ENCODE results near the gene ZNF217.

Gene ZNF217

DNA sequence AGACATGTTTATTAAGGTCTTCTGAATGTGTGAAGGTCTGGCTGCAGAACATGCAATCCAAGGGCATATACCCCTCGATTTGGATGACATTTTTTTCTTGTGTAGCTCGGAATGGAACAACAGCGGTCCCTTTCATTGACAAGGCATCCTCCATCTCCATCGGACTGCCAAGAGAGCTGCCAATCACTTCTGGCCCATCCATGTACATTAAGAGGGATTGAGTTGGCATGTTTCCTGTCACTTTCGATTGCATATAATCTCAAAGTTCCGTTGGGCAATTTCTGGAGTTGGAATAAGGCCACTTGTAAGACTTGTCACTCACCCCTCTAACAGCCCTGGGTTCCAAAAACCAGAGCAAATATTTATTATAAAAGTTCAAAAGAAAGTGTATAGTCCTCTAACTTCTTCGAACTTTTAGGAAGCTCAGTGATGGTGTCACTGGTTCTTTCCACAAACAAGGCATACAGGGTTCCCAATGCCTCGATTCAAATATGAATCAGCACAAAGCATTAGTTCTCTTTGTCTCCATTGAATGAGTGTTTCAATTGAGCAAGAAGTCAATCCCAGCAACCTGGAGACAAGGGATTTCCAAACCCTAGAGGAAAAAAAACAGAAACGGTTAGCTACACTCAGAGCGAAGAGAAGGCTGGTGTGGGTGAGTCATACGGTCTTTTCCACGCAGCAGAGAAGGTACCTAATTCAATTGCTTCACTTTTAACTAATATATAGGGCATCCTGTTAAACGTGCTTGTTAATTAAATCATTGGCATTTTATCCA is 10.9 kb downstream of the ZNF217 start:
- DNase-seq (ENCODE audit: low read depth) = no peak

DNA sequence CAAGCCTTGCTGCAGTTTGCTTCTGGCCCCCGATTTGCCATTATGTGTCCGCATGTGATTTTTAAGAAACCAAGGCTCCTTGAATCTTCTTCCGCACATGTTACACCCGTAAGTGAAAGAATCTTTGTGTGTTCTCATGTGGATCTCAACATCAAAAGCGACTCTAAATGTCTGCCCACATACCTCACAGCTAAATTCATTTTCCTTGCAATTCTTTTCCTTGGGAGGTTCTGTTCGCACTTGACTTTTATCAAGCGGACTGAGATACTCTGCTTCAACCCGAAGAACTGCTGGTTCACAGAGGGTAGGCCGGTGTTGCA is 11.4 kb downstream of the ZNF217 start:
- DNase-seq (ENCODE audit: low read depth) = no peak

DNA sequence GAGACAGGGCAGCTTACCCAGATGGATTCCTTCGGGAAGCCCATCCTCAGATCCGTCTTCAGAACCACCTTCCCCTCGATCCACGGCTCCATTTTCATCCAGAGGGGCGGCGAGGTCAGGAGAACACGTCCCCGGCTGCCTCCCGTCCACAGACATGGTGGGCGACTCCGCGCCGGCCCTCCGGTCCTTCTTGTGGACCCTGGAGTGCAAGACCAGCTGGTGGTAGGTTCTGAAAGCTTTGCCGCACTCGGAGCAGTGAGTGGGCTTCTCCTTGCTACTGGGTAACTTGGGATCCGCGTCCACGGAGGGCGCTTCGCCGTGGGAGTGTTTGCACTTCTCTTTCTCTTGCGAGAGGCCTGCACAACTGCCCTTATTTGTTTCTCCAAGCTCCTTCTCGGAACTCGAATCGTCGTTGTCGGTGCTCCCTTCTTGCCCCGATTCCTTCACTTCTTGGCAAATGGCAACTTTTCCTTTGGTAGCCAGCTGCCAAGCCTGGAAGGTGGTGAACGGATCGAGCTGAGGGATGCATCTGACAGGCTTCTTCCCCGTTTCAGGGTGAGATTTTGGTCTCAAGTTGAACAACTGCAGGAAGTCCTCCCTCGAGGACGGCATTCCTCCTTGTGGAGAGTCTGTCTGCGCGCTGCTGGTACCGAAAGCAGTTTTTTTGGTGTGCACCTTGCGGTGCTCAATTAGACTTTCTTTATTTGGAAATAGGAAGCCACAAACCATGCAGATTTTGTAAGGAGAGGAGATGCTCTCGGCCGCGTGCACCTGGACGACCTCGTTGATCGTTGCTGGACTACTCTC is 12.0 kb downstream of the ZNF217 start:
- no peak for DNase-seq (ENCODE audit: low read depth)

DNA sequence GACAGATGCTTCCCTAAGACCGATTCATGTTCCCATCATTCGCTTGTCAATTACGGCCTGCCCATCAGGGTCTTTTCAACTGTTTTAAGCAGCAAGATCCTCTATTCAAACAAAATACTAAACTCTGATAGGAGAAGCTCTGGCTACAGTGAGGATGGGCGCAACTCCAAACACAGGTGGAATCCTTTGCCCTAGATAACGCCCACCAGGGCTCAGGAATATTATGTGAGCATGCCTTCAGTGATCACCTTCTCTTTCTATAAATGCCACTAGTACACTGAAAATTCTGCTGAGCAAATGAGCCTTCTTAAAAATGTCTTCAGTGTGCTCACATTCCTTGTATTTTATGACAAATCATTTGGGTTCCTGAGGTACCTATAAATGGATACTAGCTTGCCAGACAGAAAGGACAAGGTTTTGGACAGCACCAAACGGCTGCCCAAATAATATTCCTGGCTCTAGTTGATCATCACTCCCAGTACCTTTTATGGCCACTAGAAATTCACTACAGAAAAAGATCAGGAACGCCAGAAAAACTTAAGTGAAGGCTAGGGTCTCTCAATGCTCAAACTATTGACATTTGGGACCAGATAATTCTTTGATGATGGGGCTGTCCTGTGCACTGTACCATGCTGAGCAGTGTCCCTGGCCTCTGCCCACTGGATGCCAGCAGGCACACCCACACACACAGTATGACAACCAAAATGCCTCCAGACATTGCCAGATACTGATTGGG is 13.1 kb downstream of the ZNF217 start:
- no peak for DNase-seq (ENCODE audit: low read depth)

- DNase-seq (ENCODE audit: low read depth) = no peak
These were observed 13.9 kb downstream of the ZNF217 start for GRCh38 chr20:53579581-53580375.

DNA sequence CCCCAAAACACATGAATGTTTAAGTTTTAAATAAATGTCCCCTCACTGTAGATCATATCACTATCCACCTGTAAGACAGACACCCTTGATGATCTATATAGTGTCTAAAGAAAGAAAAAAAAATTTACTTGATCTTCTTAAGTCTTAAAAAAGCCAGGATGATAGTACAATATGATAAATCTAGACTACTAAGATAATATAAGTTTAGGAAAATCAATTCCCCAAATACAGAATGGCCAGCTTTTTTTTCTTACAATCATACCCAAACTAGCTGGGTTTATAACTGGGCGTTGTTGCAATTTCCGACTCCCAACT is 14.4 kb downstream of the ZNF217 start:
- no peak for DNase-seq (ENCODE audit: low read depth)

DNA sequence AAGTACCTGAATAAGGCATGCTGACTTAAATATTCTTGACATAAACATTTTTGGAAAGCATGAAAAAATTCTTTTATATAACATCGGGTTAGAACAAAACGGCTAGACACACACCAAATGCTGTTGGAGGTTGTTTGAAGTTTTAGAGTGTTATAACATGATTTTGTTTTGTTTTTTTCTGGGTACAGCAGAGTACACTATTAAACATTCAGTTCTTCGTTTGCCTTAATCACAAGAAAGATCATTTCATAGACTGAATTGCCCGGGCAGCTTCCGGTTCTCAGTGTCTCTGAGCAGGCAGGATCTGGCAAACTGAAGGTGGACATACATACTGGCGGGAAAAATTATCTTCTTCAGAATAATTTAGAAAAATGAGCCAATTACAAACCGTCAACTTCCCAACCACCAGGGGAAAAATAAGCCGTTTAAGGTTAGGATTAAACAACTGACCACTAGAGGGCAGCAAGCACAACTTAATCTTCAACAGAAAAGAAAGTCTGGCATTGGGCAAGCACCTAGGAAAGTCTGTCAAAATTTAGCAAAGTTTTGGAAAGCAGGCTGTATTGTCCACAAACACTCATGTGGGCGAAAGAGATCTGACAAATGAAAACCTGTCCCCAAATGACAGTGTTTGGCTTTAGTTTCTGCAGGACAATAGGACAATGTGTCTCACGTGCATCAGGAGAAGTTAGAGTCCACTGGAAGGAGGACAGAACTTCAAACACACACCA is 15.0 kb downstream of the ZNF217 start:
- DNase-seq (ENCODE audit: low read depth) = no peak

DNA sequence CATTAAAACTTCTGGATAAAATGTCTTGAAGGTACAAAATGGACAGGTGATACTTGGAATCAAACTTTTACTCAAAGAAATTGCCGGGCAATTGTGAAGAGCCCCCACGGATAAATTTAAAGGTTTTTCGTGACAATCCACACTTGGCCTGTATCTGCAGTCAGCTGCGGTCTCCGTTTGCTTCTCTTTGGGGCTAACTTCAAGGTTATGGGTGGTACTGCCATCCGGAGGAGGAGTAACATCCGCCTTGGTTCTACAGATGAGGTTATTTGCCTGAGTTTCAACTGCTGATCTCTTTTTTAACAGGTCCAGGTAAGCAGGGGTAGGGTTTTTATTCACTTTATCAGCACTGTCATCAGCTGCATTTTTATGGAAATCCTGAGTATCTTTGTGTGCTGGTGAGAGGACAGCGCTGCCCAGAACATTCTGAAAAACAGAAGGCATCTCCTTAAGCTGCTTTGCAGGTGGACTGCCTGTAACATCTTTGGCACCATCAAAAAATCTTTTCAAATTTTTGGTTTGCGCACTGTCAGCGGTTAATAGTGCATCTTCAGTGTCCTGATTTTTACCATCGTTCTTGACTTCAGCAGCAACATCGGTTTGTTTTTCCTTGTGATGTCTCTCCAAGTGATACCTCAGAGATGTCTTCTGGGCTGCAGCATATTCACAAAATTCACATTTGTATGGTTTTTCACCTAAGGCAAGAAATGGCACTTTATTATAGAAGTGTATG is 16.9 kb downstream of the ZNF217 start:
- DNase-seq (ENCODE audit: low read depth) = no peak

GRCh38 chr20:53576195-53576580 is 17.5 kb downstream of the ZNF217 start:
- DNase-seq (ENCODE audit: low read depth) = no peak

- no peak for DNase-seq (ENCODE audit: low read depth)
These were observed 18.0 kb downstream of the ZNF217 start for GRCh38 chr20:53575481-53576194.

DNA sequence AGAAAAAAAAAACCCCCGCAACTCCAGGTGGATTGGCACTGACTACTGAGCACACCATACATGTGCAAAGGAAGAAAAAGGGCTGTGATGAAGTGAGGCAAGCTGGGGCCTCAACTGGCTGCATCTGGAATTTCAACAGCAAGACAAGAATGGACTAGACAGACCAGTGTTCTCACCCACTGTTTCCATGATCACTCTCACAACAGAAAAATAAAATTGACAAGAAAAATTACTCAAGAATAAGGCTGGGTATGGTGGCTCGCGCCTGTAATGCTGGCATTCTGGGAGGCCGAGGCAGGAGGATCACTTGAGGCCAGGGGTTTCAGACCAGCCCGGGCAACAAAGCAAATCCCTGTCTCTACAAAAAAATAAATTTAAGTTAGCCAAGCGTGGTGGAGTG is 18.8 kb downstream of the ZNF217 start:
- no peak for DNase-seq (ENCODE audit: low read depth)

DNA sequence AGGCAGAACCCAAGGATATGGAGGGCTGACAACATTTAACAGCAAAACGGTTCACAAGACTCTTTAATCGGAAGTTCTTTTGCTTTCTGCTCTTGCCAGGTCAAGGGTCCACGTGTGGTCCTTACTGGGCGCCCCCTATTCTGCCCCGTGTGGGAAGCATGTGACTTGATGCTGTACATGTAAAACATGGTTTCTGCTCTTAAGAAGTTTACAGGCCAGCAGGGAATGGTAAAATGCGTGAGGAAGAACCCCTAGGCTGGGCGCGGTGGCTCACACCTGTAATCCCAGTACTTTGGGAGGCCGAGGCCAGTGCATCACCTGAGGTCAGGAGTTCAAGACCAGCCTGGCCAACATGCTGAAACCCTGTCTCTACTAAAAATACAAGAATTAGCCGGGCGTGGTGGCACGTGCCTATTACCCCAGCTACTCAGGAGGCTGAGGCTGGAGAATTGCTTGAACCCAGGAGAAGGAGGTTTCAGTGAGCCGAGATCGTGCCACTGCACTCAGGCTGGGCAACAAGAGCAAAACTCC is 19.3 kb downstream of the ZNF217 start:
- DNase-seq (ENCODE audit: low read depth) = no peak

DNA sequence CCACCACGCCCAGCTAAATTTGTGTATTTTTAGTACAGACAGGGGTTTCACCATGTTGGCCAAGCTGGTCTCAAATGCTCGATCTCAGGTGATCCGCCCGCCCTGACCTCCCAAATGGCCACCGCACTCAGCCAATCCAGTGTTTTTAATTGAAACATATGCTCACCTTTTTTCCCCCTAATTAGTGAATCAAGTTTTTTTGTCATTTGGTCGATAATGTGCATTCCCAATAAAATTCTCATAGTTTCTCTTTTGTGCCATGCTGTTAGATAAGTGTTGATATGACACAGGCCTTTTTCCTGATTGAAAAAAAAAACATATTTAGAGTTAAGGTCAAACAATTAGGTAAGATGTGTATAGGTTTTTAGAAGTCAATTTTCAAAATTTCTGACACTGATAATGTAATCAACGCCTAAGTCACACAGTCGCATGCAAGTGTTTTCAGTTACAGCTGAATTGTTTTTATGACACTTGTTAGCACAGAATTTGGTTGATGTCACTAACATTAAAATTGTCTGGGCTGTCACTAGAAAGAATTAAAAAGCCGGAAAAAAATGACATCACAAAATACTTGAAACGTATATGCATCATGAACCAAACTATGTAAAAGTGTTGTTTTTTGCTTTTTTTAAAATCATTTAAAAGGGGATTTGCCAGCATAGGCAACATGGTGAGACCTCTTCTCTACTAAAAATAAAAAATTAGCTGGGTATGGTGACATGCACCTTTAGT is 21.9 kb downstream of the ZNF217 start:
- DNase-seq (ENCODE audit: low read depth) = no peak

DNA sequence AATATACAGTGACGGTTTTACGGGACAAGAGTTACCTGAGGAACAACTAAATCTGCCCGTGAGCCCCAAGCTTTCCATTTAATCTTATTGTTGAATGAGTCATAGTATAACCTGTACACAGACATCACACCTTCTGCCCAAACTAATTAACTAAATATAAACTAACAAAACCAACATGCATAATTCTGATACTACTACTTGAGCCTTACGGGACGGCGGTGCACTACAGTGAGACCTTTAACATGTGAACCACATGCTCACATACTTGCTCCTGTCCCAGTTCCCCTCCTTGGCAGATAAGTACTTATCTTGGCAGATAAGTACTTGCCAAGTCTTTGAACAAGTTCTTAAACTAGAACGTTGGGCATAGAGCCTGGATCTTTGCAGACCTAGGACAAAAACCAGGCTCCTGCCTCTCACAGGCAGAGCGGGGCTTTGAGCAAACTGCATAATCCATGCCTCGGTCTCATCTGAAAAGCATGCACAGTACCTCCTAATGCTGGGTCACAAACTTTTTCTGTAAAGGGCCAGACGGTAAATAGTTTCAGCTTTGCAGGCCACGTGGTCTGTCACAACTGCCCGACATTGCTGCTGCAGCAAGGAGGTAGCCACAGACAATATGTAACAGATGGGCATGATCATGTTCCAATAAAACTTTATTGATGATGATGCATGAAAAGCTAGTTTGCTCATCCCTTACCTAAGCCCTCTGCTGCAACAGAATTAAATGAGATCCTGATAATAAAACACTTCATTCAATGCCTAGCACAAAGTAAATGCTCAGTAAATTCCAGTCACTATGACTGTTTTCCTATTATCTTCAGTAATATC is 23.0 kb downstream of the ZNF217 start:
- no peak for DNase-seq (ENCODE audit: low read depth)

DNA sequence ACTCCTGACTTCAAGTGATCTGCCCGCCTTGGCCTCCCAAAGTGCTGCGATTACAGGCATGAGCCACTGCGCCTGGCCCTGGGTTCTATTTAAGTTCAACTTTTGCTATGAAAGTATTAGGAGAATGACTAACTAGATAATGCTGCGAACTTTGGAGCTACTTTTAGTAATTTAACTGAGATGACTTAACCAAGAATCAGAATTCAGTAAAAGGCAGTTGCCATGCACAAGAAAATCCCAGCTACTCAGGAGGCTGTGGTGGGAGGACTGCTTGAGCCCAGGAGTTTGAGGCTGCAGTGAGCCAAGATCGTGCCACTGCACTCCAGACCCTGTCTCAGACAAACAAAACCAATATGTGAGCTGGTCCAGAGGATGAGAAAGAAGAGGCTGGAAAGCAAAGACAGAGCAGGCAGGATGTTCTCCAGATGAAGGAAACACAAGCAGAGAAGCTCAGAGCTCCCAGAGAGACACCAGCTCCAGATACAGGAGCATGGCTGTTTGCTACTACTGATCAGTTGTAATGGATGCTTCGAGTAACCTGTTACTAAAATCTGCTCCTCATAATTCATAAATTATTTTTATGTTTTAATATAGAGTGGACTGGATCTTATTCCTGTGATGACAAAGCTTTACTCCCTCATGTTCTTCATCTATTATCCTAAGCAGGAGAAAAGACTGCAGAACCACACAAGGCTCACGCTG is 23.9 kb downstream of the ZNF217 start:
- no peak for DNase-seq (ENCODE audit: low read depth)

- DNase-seq (ENCODE audit: low read depth) = no peak
These were observed 24.6 kb downstream of the ZNF217 start for GRCh38 chr20:53569005-53569404.

- DNase-seq (ENCODE audit: low read depth) = no peak
These were observed 25.3 kb downstream of the ZNF217 start for GRCh38 chr20:53568351-53568750.
